GM18526 (cell line): Measurements from ENCODE around the gene SAMHD1.

Source experiments
- POLR2A ChIP-seq: IDR thresholded peaks from 3 replicates; pipeline ENCODE4 v1.6.1; 2011; ENCODE audit not compliant: insufficient read length; ENCODE audit errors: extremely low read depth

Gene SAMHD1

DNA sequence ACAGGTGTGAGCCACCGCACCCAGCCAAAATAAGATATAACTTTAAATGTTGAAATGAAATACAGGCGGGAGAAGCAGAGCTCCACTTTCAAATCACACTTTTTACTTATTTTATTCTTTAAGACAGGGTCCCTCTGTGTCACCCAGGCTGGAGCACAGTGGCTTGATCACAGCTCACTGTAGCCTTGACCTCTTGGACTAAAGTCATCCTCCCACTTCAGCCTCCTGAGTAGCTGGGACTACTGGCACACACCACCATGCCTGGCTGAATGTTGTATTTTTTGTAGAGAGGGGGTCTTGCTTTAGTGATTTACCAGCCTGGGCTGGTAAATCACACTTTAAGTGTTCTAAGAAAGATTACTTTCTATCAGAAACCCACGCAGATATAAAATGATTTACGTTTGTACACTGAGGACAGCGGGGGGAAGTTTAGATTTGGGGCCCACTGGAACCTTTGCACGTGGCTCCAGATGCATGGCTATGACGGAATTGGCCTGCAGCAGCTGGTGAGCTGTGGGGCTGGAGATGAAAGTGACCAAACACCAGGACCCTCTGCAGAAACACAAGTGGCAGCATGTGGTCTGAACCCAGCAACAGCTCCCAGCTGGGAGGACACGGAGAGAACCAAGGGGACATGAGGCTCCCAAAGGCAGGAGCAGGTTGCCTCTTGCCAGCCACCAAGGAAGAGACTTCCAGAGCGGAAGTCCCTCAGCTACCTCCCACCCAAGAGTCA, 102.0 kb downstream of the SAMHD1 start:
- no peak for TF ChIP-seq POLR2A

DNA sequence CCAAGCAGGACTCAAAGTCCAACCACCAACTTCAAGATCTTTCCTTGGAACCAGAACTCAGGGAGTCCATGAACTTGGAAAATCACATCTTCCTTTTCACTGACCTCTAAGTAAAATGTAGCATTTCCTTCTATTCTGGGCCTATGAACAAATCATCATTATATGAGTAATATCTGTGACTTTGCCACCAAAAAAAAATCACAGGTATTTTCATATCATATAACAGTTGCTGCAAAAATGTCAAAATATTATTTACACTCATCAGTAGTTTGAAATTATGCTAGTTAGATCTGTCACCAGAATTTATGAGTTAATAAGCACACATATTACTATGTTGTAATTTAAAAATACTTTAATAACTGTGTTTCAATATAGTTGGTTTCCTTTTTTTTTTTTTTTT, 102.8 kb downstream of the SAMHD1 start:
- no peak for TF ChIP-seq POLR2A

GRCh38 chr20:36848078-36848660, 103.3 kb downstream of the SAMHD1 start:
- TF ChIP-seq POLR2A, result no peak

DNA sequence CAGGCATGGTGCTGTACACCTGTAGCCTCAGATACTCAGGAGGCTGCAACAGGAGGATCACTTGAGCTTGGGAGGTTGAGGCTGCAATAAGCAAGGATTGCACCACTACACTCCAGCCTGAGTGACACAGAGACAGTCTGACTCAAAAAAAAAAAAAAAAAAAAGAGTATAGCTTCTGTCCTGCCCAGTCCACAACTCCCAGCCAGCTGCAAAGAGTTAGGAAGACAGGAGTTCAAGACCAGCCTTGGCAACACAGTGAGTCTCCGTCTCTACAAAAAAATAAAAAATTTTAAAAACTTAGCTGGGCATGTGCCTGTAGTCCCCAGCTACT, 103.8 kb downstream of the SAMHD1 start:
- TF ChIP-seq POLR2A, result no peak

DNA sequence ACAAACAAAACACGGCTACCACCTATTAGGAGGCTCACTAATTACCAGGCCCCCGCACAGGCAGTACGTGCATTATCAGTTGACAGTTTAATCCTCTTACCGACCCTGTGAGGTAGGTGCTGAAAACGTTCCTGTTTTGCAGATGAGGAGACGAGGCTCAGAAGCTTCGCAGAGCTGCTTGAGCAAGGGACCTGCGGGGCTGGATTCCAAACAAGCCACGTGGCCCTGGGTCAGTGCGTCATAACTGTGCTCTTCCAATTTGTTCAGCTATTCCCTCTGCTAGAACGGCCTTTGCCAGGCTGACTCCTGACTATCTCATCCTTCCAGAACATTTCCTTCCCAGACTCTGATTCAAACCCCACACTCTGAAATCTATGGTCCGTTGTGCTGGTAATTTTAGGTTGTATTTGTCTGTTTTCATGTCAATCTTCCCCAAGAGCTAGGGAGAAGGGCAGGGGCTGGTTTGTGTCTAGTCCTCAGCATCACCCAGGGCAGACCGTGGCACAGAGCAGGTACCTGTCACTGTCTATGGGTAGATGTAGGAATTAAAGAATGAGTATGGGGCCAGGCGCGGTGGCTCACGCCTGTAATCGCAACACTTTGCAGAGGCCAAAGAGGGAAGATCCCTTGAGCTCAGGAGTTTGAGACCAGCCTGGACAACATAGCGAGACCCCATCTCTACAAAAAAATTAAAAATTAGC, 104.3 kb downstream of the SAMHD1 start:
- TF ChIP-seq POLR2A, result no peak

GRCh38 chr20:36845288-36845971, 106.1 kb downstream of the SAMHD1 start:
- no peak for TF ChIP-seq POLR2A
